ENCODE results near the gene S1PR1. TPM values are rescaled to one million over a fixed set of nuclear protein-coding genes. Genes with fewer than 3 reads are reported as not detected.
"Not testable (repeated sequence)": the region's sequence is repeated elsewhere in the genome, so short reads cannot be mapped to it uniquely, and the experiment has no call there.

The S1PR1 gene
- total RNA-seq = 229 and 236 TPM in 2 replicates

DNA sequence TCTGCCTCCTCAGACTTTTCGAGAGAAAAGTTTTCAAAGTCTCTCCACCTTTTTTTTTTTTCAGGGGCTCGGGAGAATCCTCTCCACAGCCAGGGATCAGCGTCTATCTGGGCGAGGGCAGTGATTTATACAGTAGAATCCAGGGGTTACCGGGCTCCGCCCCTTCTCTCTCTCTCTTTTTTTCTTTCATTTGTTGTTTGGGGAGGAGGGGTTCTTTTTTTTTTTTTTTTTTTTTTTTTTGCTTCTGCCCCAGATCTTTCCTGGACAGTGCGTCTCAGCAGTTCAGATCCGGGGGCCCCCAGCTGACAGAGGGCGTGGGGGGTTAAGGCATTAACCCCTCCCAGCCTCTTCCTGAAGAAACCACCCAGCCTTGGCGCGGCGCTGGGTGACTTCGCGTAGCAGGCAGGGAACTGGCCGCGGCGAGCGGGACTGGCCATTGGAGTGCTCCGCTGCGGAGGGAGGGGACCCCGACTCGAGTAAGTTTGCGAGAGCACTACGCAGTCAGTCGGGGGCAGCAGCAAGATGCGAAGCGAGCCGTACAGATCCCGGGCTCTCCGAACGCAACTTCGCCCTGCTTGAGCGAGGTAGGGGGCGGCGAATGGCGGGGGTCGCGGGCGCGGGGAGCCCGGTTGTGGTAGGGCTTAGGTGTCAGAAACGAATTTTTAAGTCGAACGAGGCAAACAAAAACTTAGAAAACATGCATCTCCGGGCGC is at the start of gene S1PR1:
Gene S1PR1 (plus strand): TSS at position 504 of the 713 bp plus-strand sequence. CDS start 1,966 bp downstream, outside the sequence.
- intact Hi-C loops (cut with micrococcal nuclease) = loop anchor here (5.0 to 10.0 kb wide), 2 partner anchors 792 to 1199 kb away; a partner anchor contains a TSS

DNA sequence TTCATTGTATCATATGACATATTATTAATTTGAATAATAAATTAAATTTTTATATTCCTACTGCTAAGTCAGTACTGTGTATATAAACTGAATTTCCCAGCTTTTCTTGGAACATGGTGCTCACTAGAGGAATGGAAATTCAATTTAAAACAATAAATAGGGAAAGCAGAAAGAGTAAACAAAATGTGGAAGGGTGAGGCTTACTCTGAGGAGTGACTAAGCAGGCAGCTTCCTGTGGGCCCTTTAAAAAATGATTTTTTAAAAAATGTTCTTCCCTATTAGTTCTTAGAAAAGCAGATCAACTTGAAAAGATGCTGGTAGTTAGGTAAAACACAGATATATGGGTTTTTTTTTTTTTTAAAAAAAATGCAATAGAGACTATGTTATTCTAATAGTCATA is 49.5 kb upstream of the S1PR1 start:
- intact Hi-C loops (cut with micrococcal nuclease) = loop anchor here (1.0 kb wide), 1 partner anchor 8 kb away; no protein-coding TSS in a partner anchor

DNA sequence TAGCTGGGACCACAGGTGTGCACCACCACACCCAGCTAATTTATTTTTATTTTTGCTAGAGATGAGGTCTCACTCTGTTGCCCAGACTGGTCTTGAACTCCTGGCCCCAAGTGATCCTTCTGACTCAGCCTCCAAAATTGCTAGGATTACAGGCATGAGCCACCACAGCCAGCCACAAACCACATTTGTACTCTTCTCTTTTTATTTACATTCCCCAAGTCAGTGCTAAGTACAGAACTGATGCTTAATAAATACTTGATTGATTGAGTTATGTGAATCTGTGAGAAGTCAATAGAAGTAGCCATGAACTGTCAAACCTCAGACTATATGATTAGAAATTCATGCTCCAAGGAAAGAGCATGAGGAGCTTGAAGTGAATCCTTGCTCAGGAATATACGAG is 48.5 kb upstream of the S1PR1 start:
- intact Hi-C loops (cut with micrococcal nuclease) = no loop called here

DNA sequence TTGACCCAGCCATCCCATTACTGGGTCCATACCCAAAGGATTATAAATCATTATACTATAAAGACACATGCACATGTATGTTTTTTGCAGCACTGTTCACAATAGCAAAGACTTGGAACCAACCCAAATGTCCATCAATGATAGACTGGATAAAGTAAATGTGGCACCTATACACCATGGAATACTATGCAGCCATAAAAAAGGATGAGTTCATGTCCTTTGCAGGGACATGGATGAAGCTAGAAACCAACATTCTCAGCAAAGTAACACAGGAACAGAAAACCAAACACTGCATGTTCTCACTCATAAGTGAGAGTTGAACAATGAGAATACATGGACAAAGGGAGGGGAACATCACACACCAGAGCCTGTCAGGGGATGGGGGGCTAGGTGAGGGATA is 47.9 kb upstream of the S1PR1 start:
- intact Hi-C loops (cut with micrococcal nuclease) = not testable (repeated sequence)

DNA sequence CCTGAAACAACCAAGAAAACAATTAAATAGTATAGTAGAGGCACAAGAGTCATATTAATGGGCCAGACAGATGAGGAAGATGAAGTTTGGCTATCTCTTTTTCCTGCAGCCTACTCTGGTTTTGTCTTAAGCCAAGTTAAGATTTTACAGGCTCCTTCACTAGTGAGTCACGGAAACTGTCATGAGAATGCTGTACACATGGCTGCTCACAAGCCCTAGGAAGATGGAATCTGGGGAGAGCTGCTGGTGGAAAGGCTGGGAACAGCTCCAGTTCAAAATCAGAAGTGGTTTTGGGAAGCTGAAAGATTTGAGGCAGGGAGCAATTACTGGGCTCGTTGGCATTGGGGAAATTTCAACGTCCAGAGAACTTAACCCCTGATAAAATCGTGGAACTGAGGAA is 46.4 kb upstream of the S1PR1 start:
- intact Hi-C loops (cut with micrococcal nuclease) = no loop called here

DNA sequence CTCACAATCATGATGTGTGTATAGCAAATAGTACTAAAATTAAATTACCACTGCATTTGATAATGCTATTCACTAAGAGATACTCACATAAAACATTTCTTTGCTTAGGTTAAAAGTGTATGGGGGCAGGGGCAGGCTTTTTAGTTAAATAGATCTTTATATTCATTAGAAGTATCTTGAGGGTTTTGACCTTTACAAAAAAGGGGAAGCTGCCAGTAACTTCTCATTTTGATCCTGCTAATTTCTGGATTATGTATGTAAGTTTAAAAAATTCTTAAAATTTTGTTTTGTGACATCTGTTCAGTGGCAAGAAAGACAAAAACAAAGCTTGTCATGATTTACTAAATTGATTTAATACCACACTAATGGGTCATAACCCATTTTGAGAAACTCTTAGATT is 45.8 kb upstream of the S1PR1 start:
- intact Hi-C loops (cut with micrococcal nuclease) = no loop called here

DNA sequence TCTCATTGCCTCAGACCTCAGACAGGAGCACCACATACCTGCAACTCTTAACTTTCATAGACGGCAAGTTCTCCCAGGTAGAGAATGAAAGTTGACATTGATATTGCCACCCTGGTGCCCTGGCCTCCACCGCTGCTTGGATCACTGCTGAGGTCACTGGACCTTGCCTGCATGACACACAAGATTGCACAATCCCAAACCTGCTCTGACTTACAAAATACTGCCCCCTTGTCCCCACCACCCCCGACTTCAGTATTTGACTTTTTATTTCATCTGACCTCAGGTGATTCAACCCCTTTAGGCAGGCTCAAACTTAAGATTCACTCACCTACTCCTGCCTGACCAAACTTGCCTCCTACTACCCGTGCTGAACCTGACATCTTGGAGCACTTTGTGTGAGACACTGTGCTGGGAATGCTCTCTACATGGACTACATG is 43.1 kb upstream of the S1PR1 start:
- intact Hi-C loops (cut with micrococcal nuclease) = no loop called here

DNA sequence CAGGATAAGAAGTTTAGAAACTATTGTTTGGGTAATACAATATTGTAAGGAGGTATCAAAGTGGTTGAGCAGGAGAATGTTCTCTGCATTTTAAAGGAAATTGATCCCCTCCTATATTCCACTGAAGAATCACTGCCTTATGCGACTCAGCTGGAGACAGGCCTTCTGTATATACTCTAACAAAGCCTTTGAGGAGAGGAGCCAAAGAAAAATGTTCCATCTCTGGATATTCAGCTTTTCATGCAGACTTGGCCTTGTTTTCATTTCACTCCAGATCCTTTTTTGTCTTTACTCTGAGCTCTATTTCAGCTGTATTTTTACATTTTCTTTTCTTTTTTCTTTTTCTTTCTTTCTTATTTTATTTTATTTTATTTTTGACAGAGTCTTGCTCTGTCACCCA is 42.1 kb upstream of the S1PR1 start:
- intact Hi-C loops (cut with micrococcal nuclease) = no loop called here

DNA sequence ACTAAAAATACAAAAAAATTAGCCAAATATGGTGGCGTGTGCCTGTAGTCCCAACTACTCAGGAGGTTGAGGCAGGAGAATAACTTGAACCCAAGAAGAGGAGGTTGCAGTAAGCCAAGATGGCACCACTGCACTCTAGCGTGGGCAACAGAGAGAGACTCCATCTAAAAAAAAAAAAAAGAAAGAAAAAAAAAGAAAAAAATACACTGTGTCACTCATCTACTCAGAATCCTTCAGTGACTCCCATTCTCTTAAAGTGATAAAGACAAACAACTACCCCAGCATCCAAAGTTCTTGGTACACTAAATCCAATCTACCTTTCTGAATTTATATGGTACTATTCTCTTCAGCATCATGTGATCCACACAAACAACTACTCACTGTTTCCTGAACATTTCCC is 40.2 kb upstream of the S1PR1 start:
- intact Hi-C loops (cut with micrococcal nuclease) = no loop called here

DNA sequence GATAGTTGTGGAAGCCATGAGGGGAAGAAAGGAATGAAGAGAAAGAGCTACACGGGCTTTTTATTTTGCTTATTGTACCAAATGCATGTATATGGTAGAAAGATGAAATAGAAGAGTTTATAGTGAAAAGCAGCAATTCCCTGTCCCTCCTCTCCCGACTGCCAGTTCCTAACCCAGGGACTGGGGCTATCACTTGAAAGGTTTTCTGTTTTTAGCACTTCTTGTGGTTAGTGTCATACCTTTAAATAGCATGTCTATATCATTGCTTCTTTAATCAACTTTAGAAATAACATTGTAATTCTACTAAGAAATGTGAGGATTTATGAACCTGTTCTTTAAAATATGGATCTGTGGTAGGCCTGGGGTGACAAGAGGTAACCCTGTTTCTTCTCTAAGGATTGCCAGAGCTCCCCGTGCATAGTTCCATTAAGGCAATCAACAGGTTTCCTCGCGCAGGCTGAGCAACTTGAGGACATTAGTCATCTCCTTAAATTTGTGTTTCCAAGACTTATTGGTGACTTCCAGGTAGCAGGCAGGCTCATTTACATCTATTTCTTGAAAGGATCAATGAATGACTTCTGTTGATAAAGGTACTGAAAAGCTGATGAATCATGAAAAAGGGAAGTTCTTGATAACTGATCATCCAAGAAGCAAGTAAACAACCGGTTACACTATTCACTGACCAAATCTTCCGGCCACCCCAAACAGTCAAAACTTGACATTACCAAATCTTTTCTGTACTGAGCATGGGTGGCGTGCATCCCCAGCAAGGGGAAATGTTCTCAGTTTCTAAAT is 37.8 kb upstream of the S1PR1 start:
- intact Hi-C loops (cut with micrococcal nuclease) = loop anchor here (1.0 kb wide), 2 partner anchors 20 to 36 kb away; no protein-coding TSS in a partner anchor

DNA sequence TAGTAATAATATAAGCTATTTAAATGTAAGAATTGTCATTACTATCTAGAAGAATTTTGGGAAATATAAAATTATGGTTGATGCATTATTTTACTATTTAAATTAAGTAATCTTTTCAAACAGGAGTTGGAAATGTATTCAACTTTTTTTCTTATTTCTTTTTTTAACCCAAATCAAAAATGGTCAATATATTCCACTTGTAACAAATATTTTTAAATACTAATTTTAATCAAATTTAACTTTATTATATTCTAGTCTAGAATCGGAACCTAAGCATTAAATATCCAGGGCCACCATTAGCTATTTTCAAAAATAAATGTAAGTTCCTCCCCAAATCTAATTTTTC is 37.2 kb upstream of the S1PR1 start:
- intact Hi-C loops (cut with micrococcal nuclease) = loop anchor here (1.0 kb wide), 2 partner anchors 20 to 36 kb away; no protein-coding TSS in a partner anchor

DNA sequence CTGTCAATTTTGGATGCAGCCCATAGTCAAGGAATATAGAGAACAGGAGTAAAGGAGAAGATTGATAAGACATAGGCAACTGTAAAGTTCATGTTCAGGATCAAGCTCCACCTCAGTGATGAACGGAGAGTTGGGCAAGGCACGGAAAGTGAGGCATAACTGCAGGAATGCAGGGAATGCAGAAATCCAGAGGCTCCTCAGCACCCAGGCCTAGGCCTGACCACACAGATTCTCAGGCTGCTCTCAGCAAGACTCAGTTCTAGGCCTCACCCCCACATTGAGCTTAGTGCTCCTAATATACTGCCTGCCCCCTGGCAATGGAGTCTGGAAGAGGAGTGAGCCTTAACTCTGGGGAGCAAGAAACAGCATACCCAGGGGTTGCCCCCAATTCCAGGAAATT is 36.3 kb upstream of the S1PR1 start:
- intact Hi-C loops (cut with micrococcal nuclease) = no loop called here

DNA sequence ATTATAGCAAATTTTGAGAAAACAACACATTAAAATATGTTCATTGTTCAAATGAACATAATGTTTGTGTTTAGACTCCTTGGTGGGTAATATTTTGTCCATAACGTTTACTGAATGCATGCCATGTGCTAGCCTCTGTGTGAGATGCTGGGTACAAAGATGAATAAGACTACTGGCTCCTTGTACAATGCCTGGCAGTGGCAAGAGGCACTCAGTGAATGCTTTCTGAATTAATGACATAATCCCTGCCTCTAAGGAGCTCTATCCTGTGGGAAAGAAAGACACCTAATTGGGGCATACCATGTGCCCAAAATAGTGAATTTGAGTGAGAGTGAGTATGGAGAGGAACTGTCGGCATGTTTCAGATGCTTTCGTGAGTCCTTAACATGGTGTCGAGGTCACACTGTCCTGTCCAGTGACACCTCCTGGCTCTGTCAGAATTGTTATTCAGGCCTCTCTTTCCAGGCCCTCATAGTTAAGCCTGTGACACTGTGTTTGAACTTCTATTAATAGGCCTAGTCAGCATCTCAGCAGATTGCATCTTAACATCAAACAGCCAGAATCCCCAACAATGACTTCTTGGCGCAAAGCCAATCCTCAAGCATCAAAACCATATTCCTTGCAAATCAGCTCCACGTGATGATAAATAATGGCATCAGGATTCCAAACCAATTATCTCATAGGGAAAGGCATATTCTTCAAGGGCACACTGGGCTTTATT is 32.8 kb upstream of the S1PR1 start:
- intact Hi-C loops (cut with micrococcal nuclease) = no loop called here

DNA sequence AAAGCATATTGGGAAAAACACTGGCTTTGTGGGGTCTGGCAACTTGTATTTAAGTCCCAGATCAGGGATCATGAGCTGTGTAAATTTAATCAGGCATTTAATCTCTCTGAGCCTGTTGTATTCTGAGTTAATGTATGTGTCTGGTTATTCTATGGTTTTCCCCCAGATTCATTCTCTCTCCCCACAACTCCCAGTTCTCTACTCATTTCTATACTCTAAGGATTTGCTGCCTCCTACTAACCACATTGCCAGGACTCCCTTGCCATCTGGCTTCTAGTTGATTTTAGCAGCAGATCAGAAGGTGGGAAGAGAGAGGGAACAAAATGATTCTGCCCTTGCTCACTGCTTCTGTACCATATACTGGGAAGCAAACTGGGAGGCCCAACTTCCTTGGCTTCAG is 31.4 kb upstream of the S1PR1 start:
- intact Hi-C loops (cut with micrococcal nuclease) = no loop called here

DNA sequence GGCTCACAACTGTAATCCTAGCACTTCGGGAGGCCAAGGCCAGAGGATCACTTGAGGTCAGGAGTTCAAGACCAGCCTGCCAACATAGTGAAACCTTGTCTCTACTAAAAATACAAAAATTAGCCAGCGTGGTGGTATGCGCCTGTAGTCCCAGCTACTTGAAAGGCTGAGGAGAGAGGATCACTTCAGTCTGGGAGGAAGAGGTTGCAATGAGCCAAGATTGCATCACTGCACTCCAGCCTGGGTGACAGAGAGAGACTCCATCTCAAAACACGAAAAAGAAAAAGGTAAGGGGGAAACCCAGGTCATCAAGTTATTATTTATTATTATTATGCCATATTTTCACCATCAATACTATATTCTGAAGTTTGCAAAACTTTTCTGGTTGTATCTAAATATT is 30.7 kb upstream of the S1PR1 start:
- intact Hi-C loops (cut with micrococcal nuclease) = not testable (repeated sequence)

DNA sequence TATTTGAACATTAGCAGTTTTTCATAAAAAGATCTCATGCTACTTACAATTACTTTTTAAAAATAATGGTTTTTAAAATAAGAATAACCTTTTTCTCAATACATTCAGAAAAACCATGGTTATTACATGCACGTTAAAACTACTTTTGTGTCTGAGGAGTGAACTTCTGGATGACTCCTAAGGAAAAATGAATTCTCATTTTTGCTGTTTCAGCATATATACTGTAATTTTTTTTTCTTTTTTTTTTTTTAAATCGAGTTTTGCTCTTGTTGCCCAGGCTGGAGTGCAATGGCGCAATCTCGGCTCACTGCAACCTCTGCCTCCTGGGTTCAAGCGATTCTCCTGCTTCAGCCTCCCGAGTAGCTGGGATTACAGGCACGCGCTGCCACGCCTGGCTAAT is 29.5 kb upstream of the S1PR1 start:
- intact Hi-C loops (cut with micrococcal nuclease) = not testable (repeated sequence)

DNA sequence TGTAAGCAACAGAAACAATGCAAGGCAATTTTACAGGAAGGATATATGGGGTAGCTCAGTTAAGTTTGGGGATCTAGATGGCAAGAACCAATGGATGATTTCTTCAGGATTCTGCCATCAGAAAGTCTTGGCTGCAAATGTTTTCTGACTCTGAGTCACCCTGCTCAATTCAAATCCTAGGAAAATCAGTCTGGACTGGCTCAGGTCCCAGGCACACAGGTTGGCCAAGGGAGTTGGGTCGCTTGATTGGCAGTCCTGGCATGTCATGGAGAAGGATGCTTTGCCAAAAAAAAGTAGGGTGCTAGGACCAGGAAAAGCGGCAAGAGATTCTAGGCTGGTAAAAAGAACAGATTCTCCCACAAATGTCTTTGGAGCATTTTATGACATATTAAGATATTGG is 28.9 kb upstream of the S1PR1 start:
- intact Hi-C loops (cut with micrococcal nuclease) = no loop called here

DNA sequence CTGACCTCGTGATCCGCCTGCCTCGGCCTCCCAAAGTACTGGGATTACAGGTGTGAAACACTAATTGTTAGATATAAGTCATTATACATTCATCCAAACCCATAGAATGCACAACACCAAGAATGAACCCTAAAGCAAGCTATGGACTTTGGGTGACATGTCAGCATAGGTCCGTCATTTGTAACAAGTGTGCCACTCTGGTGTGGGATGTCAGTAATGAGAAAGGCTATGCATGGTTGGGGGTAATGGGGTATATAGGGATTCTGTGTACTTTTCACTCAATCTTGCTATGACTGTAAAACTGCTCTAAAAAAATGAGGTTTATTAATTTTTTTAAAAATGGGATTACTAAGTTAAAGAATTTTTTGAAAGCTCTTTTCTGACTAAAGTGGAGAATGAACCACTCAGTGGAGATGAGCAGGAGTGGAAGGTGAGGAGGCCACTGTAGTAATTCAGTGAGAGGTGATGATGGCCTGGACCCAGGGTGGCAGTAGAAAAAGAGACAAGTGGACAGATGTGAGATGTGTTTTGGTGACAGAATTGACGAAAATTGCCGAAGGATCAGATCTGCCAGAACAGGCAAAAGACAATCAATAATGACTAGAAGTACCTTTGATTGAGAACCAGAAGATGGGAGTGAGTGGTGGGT is 21.3 kb upstream of the S1PR1 start:
- intact Hi-C loops (cut with micrococcal nuclease) = no loop called here

DNA sequence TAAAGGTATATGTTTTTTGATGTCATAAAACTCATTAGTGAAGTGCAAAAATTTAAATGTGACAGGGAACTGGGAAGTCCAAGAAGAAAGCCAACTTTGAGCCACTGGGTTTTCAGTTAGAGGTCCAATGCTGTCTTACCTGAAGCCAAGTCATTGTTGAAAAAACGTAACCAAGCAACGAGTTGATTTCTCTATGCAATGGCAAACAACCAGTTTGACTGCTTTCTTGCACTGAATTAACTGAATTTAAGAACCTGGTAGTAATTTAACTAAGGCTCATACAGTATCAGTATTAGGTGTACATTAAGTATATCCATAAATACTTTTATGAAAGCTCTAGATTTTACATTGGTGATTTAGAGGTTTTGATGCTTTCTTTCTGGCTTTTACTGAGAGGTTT is 20.2 kb upstream of the S1PR1 start:
- intact Hi-C loops (cut with micrococcal nuclease) = no loop called here

DNA sequence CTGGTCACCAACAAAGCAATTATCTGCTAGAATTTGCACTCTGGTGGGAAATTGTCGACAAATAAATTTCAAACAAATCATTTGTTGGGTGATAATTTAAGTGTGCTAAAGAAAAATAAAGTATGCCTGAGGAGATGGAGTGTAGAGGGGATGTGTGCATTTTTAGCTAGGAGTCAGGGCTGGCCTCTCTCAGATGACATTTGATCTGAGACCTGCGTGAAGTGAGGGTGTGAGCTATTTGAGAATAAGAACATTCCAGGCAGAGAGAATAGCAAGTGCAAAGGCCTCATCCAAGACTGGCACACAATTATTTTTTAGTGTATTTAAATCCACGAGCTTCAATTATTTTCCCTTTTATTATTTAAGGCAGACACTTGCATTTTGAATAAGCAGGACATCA is 19.7 kb upstream of the S1PR1 start:
- intact Hi-C loops (cut with micrococcal nuclease) = no loop called here

DNA sequence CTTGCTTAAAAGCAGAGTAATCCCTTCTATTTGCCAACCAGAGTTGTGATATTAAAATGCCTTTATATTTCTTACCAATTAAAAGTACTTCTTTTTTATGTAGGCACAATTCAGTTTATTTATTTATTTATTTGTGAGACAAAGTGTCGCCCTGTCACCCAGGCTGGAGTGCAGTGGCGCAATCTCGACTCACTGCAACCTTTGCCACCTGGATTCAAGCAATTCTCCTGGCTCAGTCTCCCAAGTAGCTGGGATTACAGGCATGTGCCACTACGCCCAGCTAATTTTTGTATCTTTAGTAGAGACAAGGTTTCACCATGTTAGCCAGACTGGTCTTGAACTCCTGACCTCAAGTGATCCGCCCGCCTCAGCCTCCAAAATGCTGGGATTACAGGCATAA is 17.9 kb upstream of the S1PR1 start:
- intact Hi-C loops (cut with micrococcal nuclease) = not testable (repeated sequence)
